GM19438 (cell line): ENCODE results near the gene NAXD.

Source experiments
- ATAC-seq: cut with Tn5 transposase; IDR thresholded peaks from one replicate; pipeline ENCODE4 v1.9.1; 2021; ENCODE audit warnings: low read depth; ENCODE audit not compliant: unreplicated experiment

NAXD gene

GRCh38 chr13:110685305-110686020 lies 70.1 kb downstream of the NAXD start:
- ATAC-seq: no peak

GRCh38 chr13:110687736-110688135 lies 72.4 kb downstream of the NAXD start:
- ATAC-seq: no peak

- no peak for ATAC-seq
Observed at GRCh38 chr13:110689041-110689440, 73.7 kb downstream of the NAXD start.
